NCI-H2029 (cell line): Measurements from ENCODE around the gene S1PR4.
A peak's percentile ranks its signal among the peaks of the same experiment; 100 is the strongest.
"Not testable (repeated sequence)": the region's sequence is repeated elsewhere in the genome, so short reads cannot be mapped to it uniquely, and the experiment has no call there.

Experiments used
- DNase-seq: peaks from one replicate; lab custom pipeline; 2025; lab: John Stamatoyannopoulos, UW

The S1PR4 gene

GRCh38 chr19:3152419-3152780 is 26.2 kb upstream of the S1PR4 start:
- DNase-seq = no peak

- no peak for DNase-seq
Observed at GRCh38 chr19:3153286-3154230, 25.0 kb upstream of the S1PR4 start.

GRCh38 chr19:3154447-3154846 is 24.1 kb upstream of the S1PR4 start:
- not testable (repeated sequence) for DNase-seq

GRCh38 chr19:3154957-3155736 is 23.4 kb upstream of the S1PR4 start:
- DNase-seq = no peak

GRCh38 chr19:3157096-3157845 is 21.3 kb upstream of the S1PR4 start:
- no peak for DNase-seq

GRCh38 chr19:3159565-3159964 is 19.0 kb upstream of the S1PR4 start:
- DNase-seq = no peak

- no peak for DNase-seq
Observed at GRCh38 chr19:3160219-3160618, 18.4 kb upstream of the S1PR4 start.

GRCh38 chr19:3161453-3161852 is 17.1 kb upstream of the S1PR4 start:
- DNase-seq = no peak

- no peak for DNase-seq
Observed at GRCh38 chr19:3162418-3163229, 15.9 kb upstream of the S1PR4 start.

- peak; percentile 15 for DNase-seq
Observed at GRCh38 chr19:3163230-3163886, 15.2 kb upstream of the S1PR4 start.

GRCh38 chr19:3163943-3164342 is 14.6 kb upstream of the S1PR4 start:
- no peak for DNase-seq

- DNase-seq = no peak
Observed at GRCh38 chr19:3167533-3168272, 10.9 kb upstream of the S1PR4 start.

- DNase-seq = no peak
Observed at GRCh38 chr19:3171894-3172672, 6.5 kb upstream of the S1PR4 start.

- not testable (repeated sequence) for DNase-seq
Observed at GRCh38 chr19:3172673-3173000, 5.9 kb upstream of the S1PR4 start.

GRCh38 chr19:3175781-3176714 is 2.5 kb upstream of the S1PR4 start:
- DNase-seq = peak; percentile 35

GRCh38 chr19:3176715-3177501 is 1.7 kb upstream of the S1PR4 start:
- DNase-seq = no peak

GRCh38 chr19:3178973-3179738 is 587 bp downstream of the S1PR4 start:
- no peak for DNase-seq
